PC-9 (cell line): Measurements from ENCODE around the gene TYSND1. TPM values are rescaled to one million over a fixed set of nuclear protein-coding genes. Genes with fewer than 3 reads are reported as not detected.
A peak's percentile ranks its signal among the peaks of the same experiment; 100 is the strongest.

Experiments used
- BruUV-seq: library from RNA; stranded (reverse); fragments of 400-500 nt; replicated peaks from 2 replicates; lab custom pipeline; 2021; lab: Mats Ljungman, UMichigan
- CTCF ChIA-PET: fragments of 300-600 bp; sonication (Branson Sonifier 250); formaldehyde crosslinking; loops from one replicate; lab custom pipeline; 2022; ENCODE audit warnings: antibody characterized with exemption; lab: Charles Lee
- POLR2A ChIA-PET: fragments of 300-600 bp; sonication (Branson Sonifier 250); formaldehyde crosslinking; loops from one replicate; lab custom pipeline; 2022; ENCODE audit warnings: antibody characterized with exemption; ENCODE audit not compliant: unreplicated experiment; lab: Charles Lee
- DNase-seq, 2 experiments: peaks; one replicate each; pipeline versions ENCODE4 v3.0.0 to v3.0.0-alpha.2; 2015 to 2022; ENCODE audit warnings: mixed read lengths in 1 of 2
- H2AFZ ChIP-seq: fragments of 200-600 bp; sonication (generic); 2 replicates; pipeline ENCODE4 v1.8.1; 2017; ENCODE audit warnings: antibody characterized with exemption
- H3F3A ChIP-seq: fragments of 200-600 bp; sonication (generic); 2 replicates; pipeline ENCODE4 v1.8.1; 2017; ENCODE audit warnings: antibody characterized with exemption, mild to moderate bottlenecking, low read depth; ENCODE audit not compliant: insufficient read depth
- H3K27ac ChIP-seq: fragments of 200-600 bp; sonication (generic); 2 replicates; pipeline ENCODE4 v1.6.1; 2016; ENCODE audit warnings: mixed run types
- H3K27me3 ChIP-seq: fragments of 200-600 bp; sonication (generic); 2 replicates; pipeline ENCODE4 v1.6.1; 2016; ENCODE audit warnings: low read depth, mixed run types; ENCODE audit not compliant: insufficient read depth
- H3K36me3 ChIP-seq: fragments of 200-600 bp; sonication (generic); 2 replicates; pipeline ENCODE4 v1.6.1; 2016; ENCODE audit warnings: low read depth, mixed run types
- H3K4me1 ChIP-seq: fragments of 200-600 bp; sonication (generic); replicated peaks from 2 replicates; pipeline ENCODE4 v1.6.1; 2016; ENCODE audit warnings: mixed run types; ENCODE audit not compliant: insufficient read depth
- H3K4me2 ChIP-seq: fragments of 200-600 bp; sonication (generic); 2 replicates; pipeline ENCODE4 v1.6.1; 2017; ENCODE audit warnings: mixed run types
- H3K4me3 ChIP-seq: fragments of 200-600 bp; sonication (generic); 2 replicates; pipeline ENCODE4 v1.6.1; 2016; ENCODE audit warnings: mixed run types
- H3K79me2 ChIP-seq: fragments of 200-600 bp; sonication (generic); 2 replicates; pipeline ENCODE4 v1.6.1; 2017; ENCODE audit warnings: low read depth, mixed run types
- H3K9me2 ChIP-seq: fragments of 200-600 bp; sonication (generic); 2 replicates; pipeline ENCODE4 v1.8.1; 2017; ENCODE audit warnings: mild to moderate bottlenecking; ENCODE audit not compliant: insufficient read depth
- H3K9me3 ChIP-seq: fragments of 200-600 bp; sonication (generic); 2 replicates; pipeline ENCODE4 v1.8.1; 2016; ENCODE audit warnings: low read depth; ENCODE audit not compliant: insufficient read depth
- H4K20me1 ChIP-seq: fragments of 200-600 bp; sonication (generic); 2 replicates; pipeline ENCODE4 v1.8.1; 2017; ENCODE audit not compliant: insufficient read depth
- EZH2 ChIP-seq: fragments of 200-600 bp; sonication (generic); IDR thresholded peaks from 2 replicates; pipeline ENCODE4 v1.8.0; 2017; ENCODE audit warnings: antibody characterized with exemption, low read depth
- intact Hi-C: fragments of 100-400 bp; cut with micrococcal nuclease; formaldehyde crosslinking; loops from one replicate; pipeline ENCODE4 v1.10.0; 2022; ENCODE audit not compliant: unreplicated experiment
- total RNA-seq: library from RNA; stranded (reverse); gene quantifications from 2 replicates; pipeline ENCODE4 v1.2.3, GENCODE V29; 2021
- TF ChIP-seq, protein P1 (sequence below): fragments of 200-600 bp; sonication (generic); conservative IDR thresholded peaks from 2 replicates; pipeline ENCODE4 v1.6.1; 2017; ENCODE audit warnings: mixed run types, antibody characterized with exemption, mild to moderate bottlenecking, moderate library complexity

Gene TYSND1
- total RNA-seq, 1 experiment from 2014 or later: 28.0 TPM

- peak overlapping the region; percentile 89 for H2AFZ ChIP-seq
- H3K79me2 ChIP-seq: peaks cover 62% of the 10 kb centered on the region
- H4K20me1 ChIP-seq: peaks cover 48% of the 10 kb centered on the region
- no peaks in the 10 kb centered on the region for H3K9me2 ChIP-seq
- peak overlapping the region; percentile 98 for H3K4me3 ChIP-seq
- CTCF ChIA-PET: interaction anchor here (0.6 to 2.1 kb wide), 3 partner anchors 23 to 52 kb away, joined by 4 to 15 read pairs (median 6); partner anchors contain the start of gene TYSND1
- H3K27me3 ChIP-seq: no peaks in the 10 kb centered on the region
- H3K27ac ChIP-seq: 0 out of 2 replicates have a peak overlapping the region, but pooled peaks have one; percentile 68
- intact Hi-C loops: loop anchor here (1.0 to 5.0 kb wide), 2 partner anchors 24 to 32 kb away; partner anchors contain the start of gene TYSND1
- H3F3A ChIP-seq: peaks cover 15% of the 10 kb centered on the region; the same call in 1 of the 2 replicates
- TSS peak; percentile 58 for BruUV-seq
- no peak for TF ChIP-seq EZH2
- TF ChIP-seq, protein P1, sequence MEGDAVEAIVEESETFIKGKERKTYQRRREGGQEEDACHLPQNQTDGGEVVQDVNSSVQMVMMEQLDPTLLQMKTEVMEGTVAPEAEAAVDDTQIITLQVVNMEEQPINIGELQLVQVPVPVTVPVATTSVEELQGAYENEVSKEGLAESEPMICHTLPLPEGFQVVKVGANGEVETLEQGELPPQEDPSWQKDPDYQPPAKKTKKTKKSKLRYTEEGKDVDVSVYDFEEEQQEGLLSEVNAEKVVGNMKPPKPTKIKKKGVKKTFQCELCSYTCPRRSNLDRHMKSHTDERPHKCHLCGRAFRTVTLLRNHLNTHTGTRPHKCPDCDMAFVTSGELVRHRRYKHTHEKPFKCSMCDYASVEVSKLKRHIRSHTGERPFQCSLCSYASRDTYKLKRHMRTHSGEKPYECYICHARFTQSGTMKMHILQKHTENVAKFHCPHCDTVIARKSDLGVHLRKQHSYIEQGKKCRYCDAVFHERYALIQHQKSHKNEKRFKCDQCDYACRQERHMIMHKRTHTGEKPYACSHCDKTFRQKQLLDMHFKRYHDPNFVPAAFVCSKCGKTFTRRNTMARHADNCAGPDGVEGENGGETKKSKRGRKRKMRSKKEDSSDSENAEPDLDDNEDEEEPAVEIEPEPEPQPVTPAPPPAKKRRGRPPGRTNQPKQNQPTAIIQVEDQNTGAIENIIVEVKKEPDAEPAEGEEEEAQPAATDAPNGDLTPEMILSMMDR: no peak
- POLR2A ChIA-PET: interaction anchor here (0.5 to 1.2 kb wide), 6 partner anchors 23 to 186 kb away, joined by 3 to 32 read pairs (median 7); partner anchors contain the start of gene TYSND1
- peak overlapping the region; percentile 98 for H3K4me2 ChIP-seq
- H3K4me1 ChIP-seq: peaks cover 36% of the 10 kb centered on the region
- no peak for DNase-seq
- H3K9me3 ChIP-seq: no peaks in the 10 kb centered on the region
- H3K36me3 ChIP-seq: peaks cover 29% of the 10 kb centered on the region; the same call in 1 of the 2 replicates
Measured at GRCh38 chr10:70169649-70170364, 23.3 kb upstream of the TYSND1 start.

DNA sequence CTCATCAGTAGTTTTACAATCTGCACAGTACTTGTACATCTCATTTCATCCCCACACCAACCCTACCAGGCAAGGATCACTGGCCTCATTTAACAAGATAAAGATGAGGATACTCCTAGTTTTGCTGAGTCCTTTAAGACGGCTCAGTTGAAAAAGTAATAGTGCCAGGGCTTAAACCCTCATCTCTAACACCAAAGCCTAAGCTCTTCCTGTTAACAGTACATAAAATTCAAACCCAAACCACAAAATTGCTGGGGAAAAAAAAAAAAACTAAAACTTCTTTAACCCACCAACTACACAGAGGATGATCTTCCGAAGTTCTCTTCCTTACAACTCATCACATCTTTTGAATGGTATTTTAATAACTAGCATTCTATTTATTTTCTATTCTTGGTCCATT lies 22.5 kb upstream of the TYSND1 start:
- H3K4me1 ChIP-seq: peaks cover 31% of the 10 kb centered on the region
- H3K9me2 ChIP-seq: no peaks in the 10 kb centered on the region
- CTCF ChIA-PET: interaction anchor here (0.6 to 1.1 kb wide), 2 partner anchors 23 to 525 kb away, joined by 9 read pairs; partner anchors contain the start of gene TYSND1
- H3K27me3 ChIP-seq: no peaks in the 10 kb centered on the region
- H3F3A ChIP-seq: peaks cover 9% of the 10 kb centered on the region; the same call in 1 of the 2 replicates
- H2AFZ ChIP-seq: no peak overlapping the region
- intact Hi-C loops: loop anchor here (5.0 kb wide), 1 partner anchor 33 kb away; no protein-coding TSS in a partner anchor
- H3K4me3 ChIP-seq: peak overlapping the region; percentile 98
- H3K9me3 ChIP-seq: no peaks in the 10 kb centered on the region
- no TSS peak for BruUV-seq
- peaks cover 55% of the 10 kb centered on the region for H4K20me1 ChIP-seq
- peak overlapping the region; percentile 98 for H3K4me2 ChIP-seq
- no peak for DNase-seq
- peaks cover 70% of the 10 kb centered on the region for H3K79me2 ChIP-seq
- TF ChIP-seq, protein P1: no peak
- no peak for TF ChIP-seq EZH2
- POLR2A ChIA-PET: no interaction called here
- H3K36me3 ChIP-seq: peaks cover 30% of the 10 kb centered on the region; the same call in 1 of the 2 replicates
- H3K27ac ChIP-seq: 0 out of 2 replicates have a peak overlapping the region, but pooled peaks have one; percentile 68

- Histone ChIP-seq H3F3A (peaks cover 4% of the 10 kb centered on the region; the same call in 1 of the 2 replicates), H3K9me2 (no peaks in the 10 kb centered on the region), H3K36me3 (peaks cover 33% of the 10 kb centered on the region; the same call in 1 of the 2 replicates), H3K27me3 (no peaks in the 10 kb centered on the region), H3K4me3 (no peak overlapping the region), H3K27ac (no peak overlapping the region), H3K79me2 (peaks cover 86% of the 10 kb centered on the region), H2AFZ (no peak overlapping the region), H3K4me2 (no peak overlapping the region), H3K4me1 (peaks cover 23% of the 10 kb centered on the region), H4K20me1 (peaks cover 71% of the 10 kb centered on the region), H3K9me3 (no peaks in the 10 kb centered on the region)
- BruUV-seq: no TSS peak
- intact Hi-C loops: loop anchor here (5.0 kb wide), 1 partner anchor 35 kb away; no protein-coding TSS in a partner anchor
- TF ChIP-seq, protein P1: no peak
- TF ChIP-seq EZH2: no peak
- ChIA-PET CTCF (interaction anchor here (0.6 to 0.7 kb wide), 2 partner anchors 56 to 594 kb away, joined by 4 to 10 read pairs; no protein-coding TSS in a partner anchor), POLR2A (no interaction called here)
- no peak for DNase-seq
Measured at GRCh38 chr10:70167246-70167645, 20.7 kb upstream of the TYSND1 start.
